IMR-90 (cell line): ENCODE results near the gene PLIN4. TPM values are rescaled to one million over a fixed set of nuclear protein-coding genes. Genes with fewer than 3 reads are reported as not detected.

Experiments used
- ATAC-seq: fragments of 200-7000 bp; cut with Tn5 transposase; 2 replicates; pipeline ENCODE4 v1.9.1; 2020; ENCODE audit warnings: low read depth, mild to moderate bottlenecking, moderate library complexity
- BruUV-seq: library from RNA; stranded (reverse); fragments of 400-500 nt; replicated peaks from 2 replicates; lab custom pipeline; 2021; lab: Mats Ljungman, UMichigan
- CTCF ChIA-PET: fragments of 300-600 bp; formaldehyde crosslinking; extraction: SDS; loops from one replicate; lab custom pipeline; 2021; ENCODE audit warnings: antibody characterized with exemption; lab: Yijun Ruan, JAX
- POLR2A ChIA-PET: fragments of 300-600 bp; sonication (Branson Sonifier 250); formaldehyde crosslinking; loops from one replicate; lab custom pipeline; 2022; ENCODE audit warnings: antibody characterized with exemption; ENCODE audit not compliant: unreplicated experiment; lab: Charles Lee
- DNase-seq: peaks from one replicate; pipeline ENCODE4 v3.0.0; 2013
- H2AFZ ChIP-seq: replicated peaks from 2 replicates; pipeline ENCODE3; 2013; ENCODE audit warnings: low read length, mild to moderate bottlenecking; ENCODE audit not compliant: poor library complexity
- H2AK5ac ChIP-seq: 2 replicates; pipeline ENCODE4 v1.6.1; 2013; ENCODE audit warnings: low read depth, low read length, inconsistent platforms
- H2AK9ac ChIP-seq: replicated peaks from 2 replicates; pipeline ENCODE3; 2013; ENCODE audit warnings: mild to moderate bottlenecking, low read depth, low read length, moderate library complexity; ENCODE audit not compliant: poor library complexity
- H2BK120ac ChIP-seq: 2 replicates; pipeline ENCODE4 v1.6.1; 2013; ENCODE audit warnings: low read depth, low read length, inconsistent platforms
- H2BK15ac ChIP-seq: 3 replicates; pipeline ENCODE4 v1.6.1; 2013; ENCODE audit warnings: low read depth, low read length, inconsistent platforms
- H2BK20ac ChIP-seq: 2 replicates; pipeline ENCODE4 v1.6.1; 2013; ENCODE audit warnings: low read depth, mild to moderate bottlenecking, inconsistent platforms, low read length, moderate library complexity
- H2BK5ac ChIP-seq: 2 replicates; pipeline ENCODE4 v1.6.1; 2013; ENCODE audit warnings: mild to moderate bottlenecking, low read depth, low read length, inconsistent platforms; ENCODE audit not compliant: poor library complexity, severe bottlenecking
- H3K14ac ChIP-seq: replicated peaks from 2 replicates; pipeline ENCODE4 v1.6.1; 2013; ENCODE audit warnings: low read depth, low read length, inconsistent platforms
- H3K18ac ChIP-seq: 2 replicates; pipeline ENCODE4 v1.6.1; 2013; ENCODE audit warnings: low read depth, low read length, control low read depth
- H3K23ac ChIP-seq: 2 replicates; pipeline ENCODE4 v1.6.1; 2013; ENCODE audit warnings: low read depth, low read length, inconsistent platforms
- H3K27ac ChIP-seq: 2 replicates; pipeline ENCODE4 v1.5.1; 2013; ENCODE audit warnings: mild to moderate bottlenecking, control low read depth, low read length; ENCODE audit not compliant: insufficient read depth
- H3K27me3 ChIP-seq: 2 replicates; pipeline ENCODE4 v1.6.1; 2013; ENCODE audit warnings: low read length; ENCODE audit not compliant: control insufficient read depth, insufficient read depth
- H3K36me3 ChIP-seq: 2 replicates; pipeline ENCODE4 v1.6.1; 2013; ENCODE audit warnings: low read length, mixed read lengths; ENCODE audit not compliant: control insufficient read depth, insufficient read depth
- H3K4ac ChIP-seq: 2 replicates; pipeline ENCODE4 v1.6.1; 2013; ENCODE audit warnings: low read depth, low read length, inconsistent platforms
- H3K4me1 ChIP-seq: 2 replicates; pipeline ENCODE4 v1.6.1; 2013; ENCODE audit warnings: low read length, mixed read lengths; ENCODE audit not compliant: control insufficient read depth, insufficient read depth
- H3K4me2 ChIP-seq: 2 replicates; pipeline ENCODE4 v1.6.1; 2013; ENCODE audit warnings: low read depth, mild to moderate bottlenecking, control low read depth, low read length, moderate library complexity
- H3K4me3 ChIP-seq: 2 replicates; pipeline ENCODE4 v1.5.1; 2013; ENCODE audit warnings: low read depth, mild to moderate bottlenecking, control low read depth, low read length, moderate library complexity; ENCODE audit not compliant: insufficient read depth
- H3K56ac ChIP-seq: 2 replicates; pipeline ENCODE4 v1.6.1; 2013; ENCODE audit warnings: low read length, inconsistent platforms; ENCODE audit not compliant: insufficient read depth; ENCODE audit errors: extremely low read depth
- H3K79me1 ChIP-seq, 2 experiments: 2 replicates each; pipeline ENCODE4 v1.6.1; 2013; ENCODE audit warnings: low read length in 2 of 2, inconsistent platforms in 1 of 2, low read depth in 1 of 2
- H3K9ac ChIP-seq: 2 replicates; pipeline ENCODE4 v1.6.1; 2013; ENCODE audit warnings: low read depth, low read length, control low read depth
- H3K9me1 ChIP-seq: 2 replicates; pipeline ENCODE4 v1.6.1; 2013; ENCODE audit warnings: low read length, inconsistent platforms; ENCODE audit not compliant: insufficient read depth
- H3K9me3 ChIP-seq: 2 replicates; pipeline ENCODE4 v1.6.1; 2013; ENCODE audit warnings: low read length; ENCODE audit not compliant: control insufficient read depth, insufficient read depth
- H4K20me1 ChIP-seq: 2 replicates; pipeline ENCODE4 v1.6.1; 2013; ENCODE audit warnings: low read length, inconsistent platforms; ENCODE audit not compliant: insufficient read depth
- H4K5ac ChIP-seq: 2 replicates; pipeline ENCODE4 v1.6.1; 2013; ENCODE audit warnings: mild to moderate bottlenecking, low read depth, low read length, control low read depth
- H4K8ac ChIP-seq, 2 experiments: 2 replicates each; pipeline ENCODE4 v1.6.1; 2013; ENCODE audit warnings: low read depth in 2 of 2, low read length in 2 of 2, control low read depth in 1 of 2, inconsistent platforms in 1 of 2
- H4K91ac ChIP-seq: 2 replicates; pipeline ENCODE4 v1.6.1; 2013; ENCODE audit warnings: low read depth, low read length, inconsistent platforms; ENCODE audit not compliant: insufficient read depth
- BHLHE40 ChIP-seq: fragments of 150-350 bp; IDR thresholded peaks from 2 replicates; pipeline ENCODE4 v1.6.1; 2016; ENCODE audit warnings: mild to moderate bottlenecking, low read depth, low read length
- ELK1 ChIP-seq: fragments of 150-350 bp; IDR thresholded peaks from 2 replicates; pipeline ENCODE4 v1.6.1; 2016; ENCODE audit warnings: low read depth, mild to moderate bottlenecking, low read length, moderate library complexity, borderline replicate concordance
- RCOR1 ChIP-seq: IDR thresholded peaks from 2 replicates; pipeline ENCODE4 v1.6.1; 2012; ENCODE audit warnings: mild to moderate bottlenecking, low read length, improper control_type of control experiment; ENCODE audit not compliant: insufficient replicate concordance
- USF2 ChIP-seq: fragments of 150-350 bp; IDR thresholded peaks from 2 replicates; pipeline ENCODE4 v1.6.1; 2017; ENCODE audit warnings: mild to moderate bottlenecking, antibody characterized with exemption, low read length, low read depth
- WGBS, 2 experiments: methylation state at CpG; one replicate each; pipeline versions ENCODE4 v1.1.5 to v1.1.7; 2013; ENCODE audit warnings: missing lambda C conversion rate in 2 of 2; ENCODE audit not compliant: insufficient read length in 1 of 2; ENCODE audit errors: extremely low coverage in 2 of 2; 5-methylcytosine and 5-hydroxymethylcytosine counted together
- dilution Hi-C: fragments of 300-500 bp; cut with HindIII; formaldehyde crosslinking; loops from one replicate; pipeline ENCODE4 v1.14.3; 2018; ENCODE audit warnings: low sequenced_read_pairs; ENCODE audit not compliant: unreplicated experiment
- in situ Hi-C: fragments of 300-500 bp; cut with MboI; formaldehyde crosslinking; loops from 3 replicates; pipeline ENCODE4 v1.14.3; 2019; ENCODE audit warnings: low sequenced_read_pairs, inconsistent platforms, mixed read lengths
- intact Hi-C: fragments of 100-400 bp; cut with micrococcal nuclease; formaldehyde crosslinking; loops from 2 replicates; pipeline ENCODE4 v1.10.0; 2022
- polyA plus RNA-seq, 3 experiments: library from polyadenylated mRNA; depleted of rRNA; stranded (reverse); fragments of >200 nt; gene quantifications; 2 replicates each; pipeline ENCODE4 v1.2.3, GENCODE V29; 2012; ENCODE audit warnings: low replicate concordance in 1 of 3
- total RNA-seq: library from RNA; depleted of rRNA; stranded (reverse); fragments of >200 nt; gene quantifications from 2 replicates; pipeline ENCODE4 v1.2.3, GENCODE V29; 2012

PLIN4 gene
- total and polyA plus RNA-seq, 2 of the 4 experiments (the other 2 are of a cell fraction), result under 0.01 to 0.09 TPM

- dilution Hi-C loops, result no loop called here
- no peak for DNase-seq
These were observed 45.1 kb downstream of the PLIN4 start for GRCh38 chr19:4473011-4473762.

More at GRCh38 chr19:4473011-4473762, 45.1 kb downstream of the PLIN4 start:
- intact Hi-C loops, result loop anchor here (5.0 kb wide), 1 partner anchor 164 kb away; the partner anchor contains the start of gene TNFAIP8L1
- Histone ChIP-seq H3K9me3 (no peaks in the 10 kb centered on the region), H3K27ac (peak overlapping the region; percentile 56), H3K9ac (peak overlapping the region; percentile 86), H4K8ac (peak overlapping the region in 1 of 2 experiments; percentile 9; a peak in 2 of 4 replicates), H3K4ac (peak overlapping the region; percentile 13; the same call in 1 of the 2 replicates), H4K20me1 (peaks cover 18% of the 10 kb centered on the region), H3K4me3 (peak overlapping the region; percentile 60), H3K36me3 (peaks cover 19% of the 10 kb centered on the region), H3K23ac (peak overlapping the region; percentile 19; the same call in 1 of the 2 replicates), H3K4me2 (peak overlapping the region; percentile 89), H3K27me3 (no peaks in the 10 kb centered on the region), H3K56ac (no peak overlapping the region), H2BK5ac (peak overlapping the region; percentile 4), H3K18ac (no peak overlapping the region), H3K14ac (no peak overlapping the region; the same call in 1 of the 2 replicates), H2BK20ac (no peak overlapping the region), H2BK15ac (no peak overlapping the region), H2AFZ (no peak overlapping the region), H4K91ac (peak overlapping the region; percentile 45), H3K79me1 (peaks cover 7 to 39% of the 10 kb centered on the region in 2 experiments), H2AK5ac (peak overlapping the region; percentile 62; the same call in 1 of the 2 replicates), H3K9me1 (0 out of 2 replicates have a peak, but pooled peaks cover 2% of the 10 kb centered on the region), H4K5ac (no peak overlapping the region), H2AK9ac (peak overlapping the region; percentile 97), H3K4me1 (peaks cover 4% of the 10 kb centered on the region), H2BK120ac (no peak overlapping the region)
- no TSS peak for BruUV-seq
- WGBS, 2 experiments, result 18% methylated on average over 5 of the region's 25 CpGs; no CpG with 5 or more reads in 1 of the 2 experiments
- TF ChIP-seq USF2 (no peak), ELK1 (no peak), RCOR1 (no peak), BHLHE40 (no peak)
- in situ Hi-C loops, result no loop called here
- ATAC-seq, result no peak
- CTCF ChIA-PET, result no interaction called here
- POLR2A ChIA-PET, result no interaction called here
